ENCODE data around the gene ZDHHC11B.
"Not testable (repeated sequence)": the region's sequence is repeated elsewhere in the genome, so short reads cannot be mapped to it uniquely, and the experiment has no call there.

DNA sequence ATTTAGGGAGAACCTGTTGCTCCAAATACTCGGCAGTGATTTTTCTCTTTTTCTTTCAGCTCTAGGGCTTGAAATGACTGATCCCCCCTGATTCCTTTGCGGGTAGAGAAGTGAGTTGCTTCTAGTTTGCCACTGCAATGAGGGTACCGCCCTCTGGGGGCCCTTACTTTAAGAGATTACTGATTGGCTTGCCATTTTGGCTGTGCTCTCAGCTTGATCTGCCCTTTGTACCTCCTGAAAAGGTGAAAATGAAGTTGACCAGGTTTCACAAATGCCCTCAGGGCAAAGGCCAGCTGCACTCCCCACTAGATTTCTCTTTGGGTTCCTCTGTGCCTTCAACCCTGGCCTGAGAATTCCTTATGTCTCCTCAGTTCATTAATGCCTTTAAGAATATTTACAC, 70.8 kb downstream of the ZDHHC11B start:
- not testable (repeated sequence) for TF ChIP-seq CTCF (IDR thresholded peaks at IDR 0.05; ENCODE audit: low read depth, low read length); POLR2A (IDR thresholded peaks at IDR 0.05; ENCODE audit: extremely low read depth, insufficient read length)
- TF ChIP-seq, protein P1, sequence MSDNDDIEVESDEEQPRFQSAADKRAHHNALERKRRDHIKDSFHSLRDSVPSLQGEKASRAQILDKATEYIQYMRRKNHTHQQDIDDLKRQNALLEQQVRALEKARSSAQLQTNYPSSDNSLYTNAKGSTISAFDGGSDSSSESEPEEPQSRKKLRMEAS (IDR thresholded peaks at IDR 0.05; ENCODE audit: low read depth, low read length) = not testable (repeated sequence)

Measured in NB4 (cell line).